ENCODE measurements around the gene SLC25A21. TPM values are rescaled to one million over a fixed set of nuclear protein-coding genes. Genes with fewer than 3 reads are reported as not detected.

The SLC25A21 gene
- total RNA-seq, 5 donors from 2014 or later (not counting 1 experiment from before 2014, with no cell fraction given), result not detected

GRCh38 chr14:36671149-36671548 is 501.3 kb downstream of the SLC25A21 start:
- Histone ChIP-seq H3K36me3 (ENCODE audit: control insufficient read depth in 2 of 2, extremely low read depth in 1 of 2, insufficient read depth in 1 of 2, low read length in 1 of 2) (no peaks in the 10 kb centered on the region), H3K27me3 (replicated peaks in 1 of 2; ENCODE audit: control insufficient read depth in 2 of 2, extremely low read depth in 1 of 2, insufficient read depth in 2 of 2, low read length in 1 of 2) (peaks cover 9 to 15% of the 10 kb centered on the region in 2 experiments), H3K4me1 (ENCODE audit: control insufficient read depth in 1 of 2, extremely low read depth in 1 of 2, insufficient read depth in 2 of 2, low read length in 2 of 2) (peaks cover 0 to 3% of the 10 kb centered on the region in 2 experiments), H3K27ac (ENCODE audit: low read length) (no peak overlapping the region), H3K4me3 (ENCODE audit: control insufficient read depth in 1 of 2, extremely low read depth in 1 of 2, low read length in 1 of 2) (no peak overlapping the region), H3K9me3 (no peaks in the 10 kb centered on the region)
- Mint-ChIP-seq H3K27me3 (peaks cover 19 to 25% of the 10 kb centered on the region in 2 donors), H3K36me3 (no peaks in the 10 kb centered on the region), H3K27ac (no peak overlapping the region), H3K4me3 (no peak overlapping the region), H3K4me1 (peaks cover 0 to 3% (median 0%) of the 10 kb centered on the region in 3 donors), H3K9me3 (no peaks in the 10 kb centered on the region)
- ChIA-PET CTCF (no interaction called here), POLR2A (no interaction called here)
- WGBS (ENCODE audit: insufficient coverage), result no CpG with 5 or more reads among the region's 3 CpGs
- ATAC-seq (replicated peaks in 1 of 4), result no peak
- DNase-seq, result no peak

- Histone ChIP-seq H3K27me3 (replicated peaks in 1 of 2; ENCODE audit: control insufficient read depth in 2 of 2, extremely low read depth in 1 of 2, insufficient read depth in 2 of 2, low read length in 1 of 2) (peaks cover 11 to 36% of the 10 kb centered on the region in 2 experiments), H3K36me3 (ENCODE audit: control insufficient read depth in 2 of 2, extremely low read depth in 1 of 2, insufficient read depth in 1 of 2, low read length in 1 of 2) (no peaks in the 10 kb centered on the region), H3K4me1 (ENCODE audit: control insufficient read depth in 1 of 2, extremely low read depth in 1 of 2, insufficient read depth in 2 of 2, low read length in 2 of 2) (peaks cover 0 to 15% of the 10 kb centered on the region in 2 experiments), H3K9me3 (no peaks in the 10 kb centered on the region), H3K4me3 (ENCODE audit: control insufficient read depth in 1 of 2, extremely low read depth in 1 of 2, low read length in 1 of 2) (no peak overlapping the region), H3K27ac (ENCODE audit: low read length) (no peak overlapping the region)
- H3K27ac Mint-ChIP-seq, result no peak overlapping the region
- H3K36me3 Mint-ChIP-seq, result no peaks in the 10 kb centered on the region
- WGBS (ENCODE audit: insufficient coverage), result no CpG with 5 or more reads among the region's 4 CpGs
- POLR2A ChIA-PET, result no interaction called here
- H3K4me3 Mint-ChIP-seq, result peak overlapping the region in 1 of 3 donors; percentile 6
- CTCF ChIA-PET, result no interaction called here
- DNase-seq, result no peak
- H3K9me3 Mint-ChIP-seq, result no peaks in the 10 kb centered on the region
- H3K27me3 Mint-ChIP-seq, result peaks cover 42 to 49% of the 10 kb centered on the region in 2 donors
- peaks cover 17 to 25% (median 23%) of the 10 kb centered on the region in 3 donors for H3K4me1 Mint-ChIP-seq
- ATAC-seq (replicated peaks in 1 of 4), result no peak
Observed at GRCh38 chr14:36667679-36668078, 504.7 kb downstream of the SLC25A21 start.

GRCh38 chr14:36666416-36667206 is 505.8 kb downstream of the SLC25A21 start:
- WGBS (ENCODE audit: insufficient coverage), result 14% methylated on average over 62 of the region's 68 CpGs
- no peak for ATAC-seq (replicated peaks in 1 of 4)
- ChIA-PET CTCF (no interaction called here), POLR2A (no interaction called here)
- Mint-ChIP-seq H3K4me1 (peaks cover 23 to 35% (median 30%) of the 10 kb centered on the region in 3 donors), H3K4me3 (no peak overlapping the region), H3K27ac (no peak overlapping the region), H3K36me3 (no peaks in the 10 kb centered on the region), H3K9me3 (no peaks in the 10 kb centered on the region), H3K27me3 (peaks cover 50 to 60% of the 10 kb centered on the region in 2 donors)
- H3K4me3 ChIP-seq (ENCODE audit: control insufficient read depth in 1 of 2, extremely low read depth in 1 of 2, low read length in 1 of 2), result no peak overlapping the region
- no peak overlapping the region for H3K27ac ChIP-seq (ENCODE audit: low read length)
- peaks cover 0 to 25% of the 10 kb centered on the region in 2 experiments for H3K4me1 ChIP-seq (ENCODE audit: control insufficient read depth in 1 of 2, extremely low read depth in 1 of 2, insufficient read depth in 2 of 2, low read length in 2 of 2)
- H3K27me3 ChIP-seq (replicated peaks in 1 of 2; ENCODE audit: control insufficient read depth in 2 of 2, extremely low read depth in 1 of 2, insufficient read depth in 2 of 2, low read length in 1 of 2), result peaks cover 15 to 47% of the 10 kb centered on the region in 2 experiments
- no peaks in the 10 kb centered on the region for H3K36me3 ChIP-seq (ENCODE audit: control insufficient read depth in 2 of 2, extremely low read depth in 1 of 2, insufficient read depth in 1 of 2, low read length in 1 of 2)
- H3K9me3 ChIP-seq, result no peaks in the 10 kb centered on the region
- DNase-seq, result no peak

- ATAC-seq (replicated peaks in 1 of 4) (no peak), DNase-seq (no peak)
- Mint-ChIP-seq H3K36me3 (no peaks in the 10 kb centered on the region), H3K9me3 (no peaks in the 10 kb centered on the region), H3K4me3 (peak overlapping the region in 1 of 3 donors; percentile 8), H3K27me3 (peaks cover 51 to 66% of the 10 kb centered on the region in 2 donors), H3K4me1 (peaks cover 28 to 40% (median 34%) of the 10 kb centered on the region in 3 donors), H3K27ac (no peak overlapping the region)
- H3K27ac ChIP-seq (ENCODE audit: low read length), result no peak overlapping the region
- CTCF ChIA-PET, result no interaction called here
- peaks cover 15 to 53% of the 10 kb centered on the region in 2 experiments for H3K27me3 ChIP-seq (replicated peaks in 1 of 2; ENCODE audit: control insufficient read depth in 2 of 2, extremely low read depth in 1 of 2, insufficient read depth in 2 of 2, low read length in 1 of 2)
- H3K36me3 ChIP-seq (ENCODE audit: control insufficient read depth in 2 of 2, extremely low read depth in 1 of 2, insufficient read depth in 1 of 2, low read length in 1 of 2), result no peaks in the 10 kb centered on the region
- H3K4me1 ChIP-seq (ENCODE audit: control insufficient read depth in 1 of 2, extremely low read depth in 1 of 2, insufficient read depth in 2 of 2, low read length in 2 of 2), result peaks cover 0 to 30% of the 10 kb centered on the region in 2 experiments
- no peak overlapping the region for H3K4me3 ChIP-seq (ENCODE audit: control insufficient read depth in 1 of 2, extremely low read depth in 1 of 2, low read length in 1 of 2)
- POLR2A ChIA-PET, result no interaction called here
- H3K9me3 ChIP-seq, result no peaks in the 10 kb centered on the region
- 29% methylated on average over 9 of the region's 18 CpGs for WGBS (ENCODE audit: insufficient coverage)
Observed at GRCh38 chr14:36665887-36666415, 506.5 kb downstream of the SLC25A21 start.

GRCh38 chr14:36664322-36665193 is 507.8 kb downstream of the SLC25A21 start:
- Mint-ChIP-seq H3K27ac (no peak overlapping the region), H3K4me1 (peaks cover 30 to 46% (median 36%) of the 10 kb centered on the region in 3 donors), H3K27me3 (peaks cover 61 to 80% of the 10 kb centered on the region in 2 donors), H3K4me3 (peak overlapping the region; percentile 34 to 56 (median 49)), H3K9me3 (no peaks in the 10 kb centered on the region), H3K36me3 (no peaks in the 10 kb centered on the region)
- ChIA-PET POLR2A (no interaction called here), CTCF (no interaction called here)
- no peak overlapping the region for H3K4me3 ChIP-seq (ENCODE audit: control insufficient read depth in 1 of 2, extremely low read depth in 1 of 2, low read length in 1 of 2)
- H3K27me3 ChIP-seq (replicated peaks in 1 of 2; ENCODE audit: control insufficient read depth in 2 of 2, extremely low read depth in 1 of 2, insufficient read depth in 2 of 2, low read length in 1 of 2), result peaks cover 15 to 64% of the 10 kb centered on the region in 2 experiments
- peaks cover 0 to 30% of the 10 kb centered on the region in 2 experiments for H3K4me1 ChIP-seq (ENCODE audit: control insufficient read depth in 1 of 2, extremely low read depth in 1 of 2, insufficient read depth in 2 of 2, low read length in 2 of 2)
- no peak for ATAC-seq (replicated peaks in 1 of 4)
- WGBS (ENCODE audit: insufficient coverage), result 5% methylated on average over 4 of the region's 9 CpGs
- no peaks in the 10 kb centered on the region for H3K36me3 ChIP-seq (ENCODE audit: control insufficient read depth in 2 of 2, extremely low read depth in 1 of 2, insufficient read depth in 1 of 2, low read length in 1 of 2)
- H3K9me3 ChIP-seq, result no peaks in the 10 kb centered on the region
- no peak overlapping the region for H3K27ac ChIP-seq (ENCODE audit: low read length)
- DNase-seq, result no peak
